NCI-H1092 (cell line): ENCODE measurements around the gene TRIM34.
"Not testable (repeated sequence)": the region's sequence is repeated elsewhere in the genome, so short reads cannot be mapped to it uniquely, and the experiment has no call there.

ENCODE experiments used
- DNase-seq: peaks from one replicate; lab custom pipeline; 2025; lab: John Stamatoyannopoulos, UW

TRIM34 gene

DNA sequence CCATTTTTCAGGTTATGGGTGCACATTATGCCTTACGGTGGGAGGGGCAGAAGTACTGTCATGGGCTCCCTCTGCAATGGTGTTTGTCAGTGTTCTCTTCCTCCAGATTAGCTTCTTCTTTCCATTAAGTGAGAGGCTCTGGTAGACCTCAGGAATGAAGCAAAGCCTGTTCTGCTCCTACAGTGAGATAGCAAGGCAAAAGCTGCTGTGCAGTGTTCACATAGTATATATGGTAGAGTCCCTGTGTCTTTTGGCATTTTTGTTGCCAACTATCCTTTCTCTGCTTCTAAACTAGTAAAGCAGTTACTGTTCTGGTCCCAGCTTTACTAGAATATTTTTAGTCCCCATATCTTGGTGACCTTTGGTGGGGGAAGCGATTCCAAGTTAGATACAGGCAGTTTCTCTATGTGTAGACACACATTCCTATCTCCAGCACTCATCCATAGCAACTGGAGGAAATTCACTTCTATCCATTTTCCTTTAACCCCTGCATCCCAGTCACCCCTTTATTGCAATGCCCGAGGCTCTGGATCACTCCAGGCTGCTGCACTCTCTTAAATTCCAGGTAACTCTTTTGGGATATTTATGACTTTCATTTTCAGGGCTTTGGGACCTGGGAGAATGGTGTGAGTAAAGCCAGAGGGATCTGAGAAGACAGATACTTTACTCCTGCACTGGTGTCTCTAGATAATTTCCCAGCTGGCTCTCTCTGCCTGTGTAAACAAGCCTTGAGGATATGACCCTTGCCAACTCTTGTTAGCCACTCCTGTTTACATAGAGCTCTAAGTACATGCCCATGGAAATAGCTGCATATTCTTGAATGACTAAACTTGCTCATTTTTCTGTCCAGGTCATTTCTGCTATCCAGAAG is 3.9 kb upstream of the TRIM34 start:
- DNase-seq, result no peak

DNA sequence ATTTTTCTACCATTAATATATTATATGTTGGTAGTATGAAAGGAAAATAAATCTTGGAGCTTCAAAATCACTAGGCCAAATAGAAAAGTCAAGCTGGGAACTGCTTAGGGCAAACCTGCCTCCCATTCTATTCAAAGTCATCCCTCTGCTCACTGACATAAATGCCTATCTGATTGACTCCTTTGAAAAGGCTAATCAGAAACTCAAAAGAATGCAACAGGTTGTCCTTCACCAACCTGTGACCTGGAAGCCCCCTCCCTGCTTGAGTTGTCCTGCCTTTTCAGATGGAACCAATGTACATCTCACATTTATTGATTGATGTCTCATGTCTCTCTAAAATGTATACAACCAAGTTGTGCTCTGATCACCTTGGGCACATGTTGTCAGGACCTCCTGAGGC is 3.2 kb upstream of the TRIM34 start:
- DNase-seq, result no peak

DNA sequence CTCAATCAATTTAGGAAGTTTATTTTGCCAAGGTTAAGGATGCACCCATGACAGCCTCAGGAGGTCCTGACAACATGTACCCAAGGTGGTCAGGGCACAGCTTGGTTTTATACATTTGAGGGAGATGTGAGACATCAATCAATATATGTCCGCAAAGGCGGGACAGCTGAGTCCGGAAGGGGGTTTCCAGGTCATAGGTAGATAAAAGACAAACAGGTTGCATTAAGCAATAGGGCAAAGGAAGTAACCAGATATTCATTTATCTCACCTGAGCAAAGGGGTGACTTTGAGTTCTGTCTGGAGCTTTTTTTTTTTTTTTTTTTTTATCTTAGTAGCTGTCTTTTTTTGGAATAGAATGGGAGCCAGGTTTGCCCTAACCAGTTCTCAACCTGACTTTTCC is 2.0 kb upstream of the TRIM34 start:
- DNase-seq, result no peak

DNA sequence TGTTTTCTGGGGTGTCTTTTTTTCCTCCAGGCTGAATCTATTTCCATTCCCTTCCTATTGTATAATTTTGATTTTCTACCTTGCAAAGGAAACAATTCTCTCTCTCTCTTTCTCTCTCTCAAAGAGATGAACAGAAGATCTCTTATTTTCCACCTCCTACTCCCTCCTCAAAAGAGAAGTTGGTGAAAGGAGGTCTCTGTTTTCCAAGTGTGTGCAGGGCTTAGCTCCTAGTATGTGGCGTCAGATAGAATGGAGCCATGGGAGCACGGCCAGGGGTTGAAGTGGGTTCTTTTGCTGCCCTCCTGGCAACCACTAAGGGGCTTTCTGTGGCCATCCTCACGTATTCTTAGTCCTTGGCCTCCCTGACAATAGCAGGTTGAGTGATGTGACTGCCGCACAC is 480 bp downstream of the TRIM34 start:
- DNase-seq, result no peak

GRCh38 chr11:5626196-5626595 is 1.4 kb downstream of the TRIM34 start:
- DNase-seq, result no peak

GRCh38 chr11:5631417-5631816 is 6.6 kb downstream of the TRIM34 start:
- DNase-seq, result no peak

GRCh38 chr11:5631969-5632635 is 7.3 kb downstream of the TRIM34 start:
- no peak for DNase-seq

DNA sequence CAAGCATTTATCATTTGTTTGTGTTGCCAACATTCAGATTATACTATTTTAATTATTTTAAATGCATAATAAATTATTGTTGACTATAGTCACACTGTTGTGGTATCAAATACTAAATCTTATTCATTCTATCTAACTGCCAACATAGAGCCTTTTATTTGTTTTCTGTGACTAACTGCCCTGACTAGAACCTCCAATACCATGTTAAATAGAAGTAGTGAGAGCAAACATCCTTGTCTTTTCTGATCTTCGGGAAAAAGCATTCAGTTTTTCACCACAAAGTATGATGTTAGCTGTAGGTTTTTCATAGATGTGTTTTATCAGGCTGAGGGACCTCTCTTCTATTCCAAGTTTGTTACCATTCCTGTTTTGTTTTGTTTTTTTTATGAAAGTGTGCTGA is 15.2 kb downstream of the TRIM34 start:
- no peak for DNase-seq

GRCh38 chr11:5643585-5643984 is 18.8 kb downstream of the TRIM34 start:
- no peak for DNase-seq

DNA sequence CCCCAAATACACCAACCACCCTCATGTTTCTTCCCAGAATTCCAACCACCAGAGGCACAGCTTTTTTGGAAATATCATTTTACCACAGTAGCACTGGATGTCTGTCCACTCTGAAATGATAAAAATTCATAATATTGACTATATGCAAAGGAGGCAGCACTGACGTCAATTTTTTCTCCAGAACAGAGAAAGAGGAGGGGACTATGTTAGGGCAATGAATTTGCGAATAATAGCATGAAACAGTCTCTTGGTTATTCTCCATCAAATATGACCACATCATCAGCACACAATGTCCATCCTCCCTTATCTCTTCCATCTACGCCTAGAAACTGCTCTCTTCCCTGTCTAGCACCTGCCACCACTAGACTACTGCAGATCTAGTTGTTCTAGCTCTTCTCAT is 21.3 kb downstream of the TRIM34 start:
- DNase-seq, result no peak

GRCh38 chr11:5655474-5655873 is 30.7 kb downstream of the TRIM34 start:
- no peak for DNase-seq

GRCh38 chr11:5656956-5657355 is 32.2 kb downstream of the TRIM34 start:
- not testable (repeated sequence) for DNase-seq

- no peak for DNase-seq
These were observed 33.5 kb downstream of the TRIM34 start for GRCh38 chr11:5658318-5658717.

- no peak for DNase-seq
These were observed 38.7 kb downstream of the TRIM34 start for GRCh38 chr11:5663511-5663910.

DNA sequence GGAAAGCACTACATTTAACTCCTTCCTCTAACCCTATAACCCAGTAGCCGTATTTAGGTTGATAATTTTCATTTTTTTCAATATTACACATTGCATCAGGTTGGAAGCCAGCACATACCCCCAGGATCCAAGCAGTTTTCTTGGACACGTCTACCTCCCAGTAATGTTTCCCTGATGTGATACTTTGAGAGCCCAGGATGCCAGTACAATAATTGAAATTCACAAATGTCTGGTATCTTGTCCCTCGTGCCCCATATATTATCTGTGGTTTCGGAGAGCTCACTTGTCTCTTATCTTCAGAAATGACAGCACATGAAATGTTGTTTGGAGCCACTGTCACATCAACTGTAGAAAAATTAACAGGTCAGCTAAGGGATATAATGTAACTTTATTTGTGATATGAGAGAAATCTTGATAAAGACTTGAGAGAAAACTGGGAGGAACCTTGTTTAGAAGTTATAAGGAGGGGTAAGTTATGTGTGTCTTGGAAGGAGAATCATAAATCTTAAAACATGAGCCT is 40.3 kb downstream of the TRIM34 start:
- no peak for DNase-seq

DNA sequence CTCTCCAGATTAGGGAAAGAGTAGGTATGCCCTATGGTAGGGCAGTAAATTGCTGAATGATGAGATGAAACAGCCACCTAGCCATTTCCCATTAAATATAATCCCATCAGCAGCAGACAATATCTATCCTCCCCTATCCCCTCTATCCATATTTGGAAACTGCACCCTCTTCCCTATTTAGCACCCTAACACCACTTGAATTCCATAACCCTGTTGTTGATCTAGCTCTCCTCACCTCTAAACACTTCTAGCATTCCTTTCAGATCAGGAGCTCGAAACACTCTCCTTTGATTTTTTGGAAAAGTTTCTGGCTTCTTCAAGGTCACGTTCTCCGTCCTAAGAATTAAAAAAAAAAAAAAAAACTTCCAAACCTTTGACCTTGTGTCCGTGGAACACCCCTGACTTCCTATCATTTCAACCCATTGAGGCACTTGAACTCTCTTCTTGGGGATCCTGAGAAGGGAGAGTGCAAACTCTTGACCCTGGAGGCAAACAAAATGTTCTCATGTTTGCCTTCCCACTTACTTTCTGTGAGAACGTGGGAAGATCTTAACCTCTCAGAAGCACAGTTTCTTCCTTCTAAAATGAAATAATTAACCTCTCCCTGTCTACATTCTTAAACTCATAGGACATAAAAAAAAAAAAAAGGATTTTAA is 41.1 kb downstream of the TRIM34 start:
- DNase-seq, result no peak

GRCh38 chr11:5666402-5666793 is 41.6 kb downstream of the TRIM34 start:
- DNase-seq, result no peak

DNA sequence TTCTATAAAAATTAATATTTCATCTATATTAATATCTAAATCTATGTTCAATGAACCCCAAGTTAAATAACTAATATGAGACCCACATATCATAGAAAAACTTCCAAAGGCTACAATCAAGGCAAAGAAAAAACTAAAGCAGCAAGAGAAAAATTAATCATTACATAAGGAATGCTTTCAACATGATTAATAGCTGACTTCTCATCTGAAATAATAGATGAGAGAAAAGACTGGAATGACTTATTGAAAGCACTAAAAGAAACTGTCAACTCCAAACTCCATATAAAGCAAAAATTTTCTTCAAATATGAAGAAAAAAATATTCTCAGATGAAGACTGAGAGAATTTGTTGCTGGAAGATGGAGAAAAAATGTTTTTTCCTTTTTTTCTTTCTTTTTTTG is 47.0 kb downstream of the TRIM34 start:
- DNase-seq, result no peak

- DNase-seq, result no peak
These were observed 49.6 kb downstream of the TRIM34 start for GRCh38 chr11:5674391-5674790.

- no peak for DNase-seq
These were observed 55.0 kb downstream of the TRIM34 start for GRCh38 chr11:5679811-5680210.

DNA sequence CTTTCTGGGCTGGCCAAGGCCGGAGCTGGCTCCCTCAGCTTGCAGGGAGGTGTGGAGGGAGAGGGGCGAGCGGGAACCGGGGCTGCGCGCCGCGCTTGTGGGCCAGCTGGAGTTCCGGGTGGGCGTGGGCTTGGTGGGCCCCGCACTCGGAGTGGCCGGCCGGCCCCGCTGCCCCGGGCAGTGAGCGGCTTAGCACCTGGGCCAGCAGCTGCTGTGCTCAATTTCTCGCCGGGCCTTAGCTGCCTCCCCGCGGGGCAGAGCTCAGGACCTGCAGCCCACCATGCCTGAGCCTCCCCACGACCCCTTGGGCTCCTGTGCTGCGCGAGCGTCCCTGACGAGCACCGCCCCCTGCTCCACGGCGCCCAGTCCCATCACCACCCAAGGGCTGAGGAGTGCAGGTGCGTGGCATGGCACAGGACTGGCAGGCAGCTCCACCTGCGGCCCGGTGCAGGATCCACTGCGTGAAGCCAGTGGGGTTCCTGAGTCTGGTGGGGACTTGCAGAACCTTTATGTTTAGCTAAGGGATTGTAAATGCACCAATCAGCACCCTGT is 58.2 kb downstream of the TRIM34 start:
- not testable (repeated sequence) for DNase-seq

DNA sequence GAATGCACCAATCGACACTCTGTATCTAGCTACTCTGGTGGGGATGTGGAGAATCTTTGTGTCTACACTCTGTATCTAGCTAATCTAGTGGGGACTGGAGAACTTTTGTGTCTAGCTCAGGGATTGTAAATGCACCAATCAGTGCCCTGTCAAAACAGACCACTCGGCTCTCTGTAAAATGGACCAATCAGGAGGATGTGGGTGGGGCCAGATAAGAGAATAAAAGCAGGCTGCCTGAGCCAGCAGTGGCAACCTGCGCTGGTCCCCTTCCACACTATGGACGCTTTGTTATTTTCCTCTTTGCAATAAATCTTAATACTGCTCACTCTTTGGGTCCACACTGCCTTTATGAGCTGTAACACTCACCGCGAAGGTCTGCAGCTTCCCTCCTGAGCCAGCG is 58.8 kb downstream of the TRIM34 start:
- DNase-seq, result not testable (repeated sequence)
